Measurements from ENCODE around the gene PLCD1.

DNA sequence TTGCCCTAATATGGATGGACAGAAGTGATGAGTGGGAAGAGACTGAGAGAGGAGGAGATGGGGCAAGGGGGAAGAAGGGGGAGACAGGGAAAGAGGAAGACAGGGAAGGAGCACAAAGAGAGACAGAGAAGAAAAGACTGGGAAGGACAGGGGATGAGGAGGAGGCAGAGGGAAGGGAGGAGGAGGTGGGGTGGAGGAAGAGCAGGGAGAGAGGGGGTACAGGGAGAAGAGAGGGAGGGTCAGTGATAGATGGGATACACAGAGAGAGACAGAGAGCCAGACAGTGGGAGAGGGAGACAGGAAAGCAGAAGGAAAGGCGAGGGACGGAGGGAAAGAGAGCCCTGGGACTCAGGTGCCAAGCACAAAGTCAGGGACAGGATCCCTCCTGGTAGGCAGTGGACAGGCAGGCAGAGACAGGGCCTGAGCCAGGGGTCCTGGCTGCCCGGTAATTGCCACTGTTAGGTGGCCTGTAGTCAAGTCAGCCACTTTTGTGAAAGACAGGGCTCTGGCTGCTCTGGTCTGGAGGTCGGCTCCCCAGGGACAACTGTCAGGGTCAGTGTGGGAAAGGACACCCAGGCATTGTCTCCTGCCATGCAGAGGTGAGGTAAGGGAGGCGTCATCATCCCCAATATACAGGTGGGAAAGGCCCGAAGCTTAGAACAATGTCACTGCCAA is 29.1 kb downstream of the PLCD1 start:
- TF ChIP-seq, protein P1, sequence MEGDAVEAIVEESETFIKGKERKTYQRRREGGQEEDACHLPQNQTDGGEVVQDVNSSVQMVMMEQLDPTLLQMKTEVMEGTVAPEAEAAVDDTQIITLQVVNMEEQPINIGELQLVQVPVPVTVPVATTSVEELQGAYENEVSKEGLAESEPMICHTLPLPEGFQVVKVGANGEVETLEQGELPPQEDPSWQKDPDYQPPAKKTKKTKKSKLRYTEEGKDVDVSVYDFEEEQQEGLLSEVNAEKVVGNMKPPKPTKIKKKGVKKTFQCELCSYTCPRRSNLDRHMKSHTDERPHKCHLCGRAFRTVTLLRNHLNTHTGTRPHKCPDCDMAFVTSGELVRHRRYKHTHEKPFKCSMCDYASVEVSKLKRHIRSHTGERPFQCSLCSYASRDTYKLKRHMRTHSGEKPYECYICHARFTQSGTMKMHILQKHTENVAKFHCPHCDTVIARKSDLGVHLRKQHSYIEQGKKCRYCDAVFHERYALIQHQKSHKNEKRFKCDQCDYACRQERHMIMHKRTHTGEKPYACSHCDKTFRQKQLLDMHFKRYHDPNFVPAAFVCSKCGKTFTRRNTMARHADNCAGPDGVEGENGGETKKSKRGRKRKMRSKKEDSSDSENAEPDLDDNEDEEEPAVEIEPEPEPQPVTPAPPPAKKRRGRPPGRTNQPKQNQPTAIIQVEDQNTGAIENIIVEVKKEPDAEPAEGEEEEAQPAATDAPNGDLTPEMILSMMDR (IDR thresholded peaks at IDR 0.05), result no peak
- TF ChIP-seq POLR2AphosphoS5 (IDR thresholded peaks at IDR 0.05; ENCODE audit: insufficient read depth in 1 of 2, low read depth in 1 of 2) (no peak), POLR2A (IDR thresholded peaks at IDR 0.05) (no peak)

Measured in vagina (tissue), 2 donors.